HG02840 (cell line): ENCODE measurements around the gene OCSTAMP.

Experiments
- ATAC-seq: cut with Tn5 transposase; IDR thresholded peaks from one replicate; pipeline ENCODE4 v1.9.1; 2021; ENCODE audit warnings: mild to moderate bottlenecking, moderate library complexity, moderate number of reproducible peaks; ENCODE audit not compliant: unreplicated experiment, low FRiP score

OCSTAMP gene

DNA sequence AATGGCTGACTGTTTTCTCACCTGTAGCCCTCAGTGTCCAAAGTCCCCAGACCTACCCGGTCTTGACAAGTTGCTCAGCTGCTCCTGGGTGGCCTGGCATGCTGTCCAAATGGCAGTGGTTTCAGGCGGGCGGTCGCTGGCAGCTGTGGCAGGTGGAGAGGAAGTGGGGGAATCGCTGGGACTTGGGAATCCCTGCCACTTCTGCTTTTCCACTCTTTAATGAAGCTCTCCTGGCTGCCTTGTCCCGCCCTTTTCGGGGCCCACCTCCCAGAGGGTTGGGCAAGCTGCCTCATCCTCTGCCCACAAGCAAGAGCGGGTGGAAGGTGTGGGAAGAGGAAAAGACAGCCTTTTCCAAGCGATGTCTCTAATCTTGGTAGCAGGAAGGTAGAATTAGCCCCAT lies at the start of gene OCSTAMP:
OCSTAMP (minus strand) TSS at position 194 of the 400 bp plus-strand sequence; CDS start at position 100, 94 bp downstream.
- ATAC-seq, result no peak

DNA sequence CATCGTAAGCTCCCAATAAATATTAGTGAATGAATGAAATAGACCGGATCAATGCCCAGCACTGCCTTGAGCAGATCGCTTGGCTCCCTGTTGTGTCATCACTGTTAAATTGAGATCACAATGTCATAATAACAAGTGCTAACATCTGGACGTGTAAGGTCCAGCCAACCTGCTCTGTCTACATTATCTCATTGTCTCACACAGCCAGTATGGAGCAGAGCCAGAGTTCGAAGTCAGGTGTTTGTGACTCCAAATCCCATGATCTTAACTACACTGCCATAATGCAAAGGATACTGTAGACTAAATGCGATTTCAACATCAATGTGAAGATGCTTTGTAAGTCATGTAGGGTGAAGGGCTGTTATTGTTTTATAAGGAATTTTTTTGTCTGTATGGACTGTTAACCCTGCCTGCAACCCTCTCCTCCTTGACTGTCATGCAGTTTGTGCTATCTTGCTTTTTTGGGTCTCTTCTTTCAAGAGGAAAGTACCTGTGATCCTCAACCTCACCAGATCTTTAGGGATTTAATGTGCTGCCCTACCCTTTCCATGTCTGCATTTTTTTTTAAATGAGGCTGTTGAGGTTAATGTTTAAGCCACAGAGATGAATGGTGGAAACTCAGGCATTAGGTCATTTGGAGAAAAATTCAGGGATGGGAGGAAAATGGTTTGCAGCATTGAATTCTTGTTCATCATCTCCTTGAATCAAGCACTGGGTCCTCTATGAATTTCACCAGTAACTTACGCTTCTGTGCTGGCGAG lies 49.0 kb upstream of the OCSTAMP start:
- ATAC-seq, result no peak

GRCh38 chr20:46595933-46596332 lies 45.5 kb upstream of the OCSTAMP start:
- ATAC-seq, result no peak

DNA sequence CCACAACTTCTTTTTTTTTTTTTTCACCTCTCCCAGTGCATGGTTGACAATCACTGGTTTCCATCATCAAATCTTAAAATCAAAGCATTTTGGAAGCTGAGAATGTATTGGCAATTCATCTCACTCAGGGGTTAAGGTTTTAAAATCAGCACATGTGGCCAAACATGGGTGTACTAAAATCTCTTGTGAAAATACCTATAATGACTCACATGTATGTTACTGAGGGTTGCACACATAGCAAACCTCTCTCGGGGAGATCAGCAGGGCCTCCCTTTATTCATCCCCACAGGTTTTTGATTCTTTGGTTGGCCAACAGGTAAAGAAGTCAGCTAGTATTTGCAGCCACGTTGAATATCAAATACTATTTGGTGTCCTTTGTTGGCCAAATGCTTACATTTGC lies 44.3 kb upstream of the OCSTAMP start:
- ATAC-seq, result no peak

DNA sequence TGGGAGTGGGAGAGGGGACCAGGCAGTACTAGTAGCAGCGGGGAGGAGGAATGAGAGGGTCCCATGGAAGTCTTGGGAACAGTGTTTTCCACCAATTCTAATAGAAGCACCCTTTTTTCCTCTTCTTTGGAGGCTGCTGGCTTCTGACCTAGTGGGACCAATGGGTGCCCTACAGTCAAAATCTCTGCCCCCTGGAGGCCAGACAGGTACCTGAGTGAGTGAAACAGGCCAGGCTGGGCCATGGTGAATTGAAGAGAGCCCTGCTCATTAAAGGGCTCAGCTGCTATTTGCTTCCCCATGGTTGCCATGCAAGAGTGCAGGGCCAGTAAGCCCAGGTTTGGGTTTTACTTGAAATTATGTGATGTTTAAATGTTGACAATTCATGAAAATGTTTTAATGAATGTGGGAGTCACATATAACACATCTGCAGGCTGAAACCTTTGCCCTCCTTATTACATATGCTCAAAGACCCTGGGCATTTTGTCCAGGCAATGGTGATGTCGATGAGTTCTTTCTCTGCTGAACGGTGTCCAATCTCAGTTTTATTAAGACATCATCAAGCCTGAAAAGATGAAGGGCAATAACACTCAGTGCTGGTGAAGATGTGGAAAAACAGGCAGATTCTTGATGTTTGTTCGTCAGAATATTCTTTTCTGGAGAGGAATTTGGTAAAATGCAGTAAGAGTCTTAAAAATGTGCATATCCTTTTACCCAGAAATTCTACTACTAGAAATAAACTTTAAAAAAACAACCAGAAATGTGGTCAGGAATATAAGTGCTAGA lies 42.3 kb upstream of the OCSTAMP start:
- ATAC-seq, result no peak

GRCh38 chr20:46590443-46590842 lies 40.0 kb upstream of the OCSTAMP start:
- ATAC-seq, result no peak

DNA sequence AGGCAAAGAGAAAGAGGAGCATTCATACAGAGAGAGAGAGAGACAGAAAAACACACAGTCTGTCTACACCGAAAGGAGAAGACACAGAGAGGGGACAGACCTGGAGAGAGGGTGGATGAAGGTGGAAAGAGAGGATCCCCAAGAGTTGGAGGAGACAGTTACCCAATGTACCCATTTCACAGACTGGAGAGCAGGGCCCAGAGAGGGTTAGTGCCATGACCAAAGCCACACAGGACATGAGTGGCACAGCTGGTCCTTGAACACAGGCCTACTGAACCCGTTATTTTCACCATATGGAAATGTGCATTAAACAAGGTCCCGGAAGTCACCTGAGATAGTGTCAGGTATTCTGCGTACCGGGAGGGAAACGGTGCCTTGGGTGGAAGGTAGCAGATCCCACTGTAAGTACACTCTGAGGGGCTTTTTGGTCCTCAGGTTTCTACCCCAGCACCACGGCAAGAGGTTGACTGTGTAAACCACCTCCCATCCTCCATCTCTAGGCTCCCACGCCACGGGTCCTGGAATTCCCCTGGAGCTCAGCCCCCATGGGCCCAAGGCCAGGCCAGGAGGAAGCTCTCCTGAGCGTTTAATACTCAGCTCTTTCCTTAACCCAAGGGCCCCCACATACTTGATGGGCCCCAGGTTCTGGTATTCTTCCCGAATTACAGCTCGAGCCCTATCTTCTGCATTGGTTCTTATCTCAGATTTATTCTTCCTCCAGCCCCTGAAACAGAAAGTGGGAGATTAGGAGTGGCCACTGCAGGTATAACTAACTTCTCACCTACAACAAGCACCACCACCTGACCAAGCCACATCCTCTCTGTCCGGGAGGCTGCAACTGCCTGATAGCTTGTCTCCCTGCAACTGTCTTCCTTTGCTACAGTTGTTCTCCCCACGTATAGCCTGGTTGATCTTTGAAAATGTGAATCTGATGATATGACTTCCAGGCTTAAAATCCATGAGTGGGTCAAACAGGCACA lies 38.4 kb upstream of the OCSTAMP start:
- no peak for ATAC-seq

DNA sequence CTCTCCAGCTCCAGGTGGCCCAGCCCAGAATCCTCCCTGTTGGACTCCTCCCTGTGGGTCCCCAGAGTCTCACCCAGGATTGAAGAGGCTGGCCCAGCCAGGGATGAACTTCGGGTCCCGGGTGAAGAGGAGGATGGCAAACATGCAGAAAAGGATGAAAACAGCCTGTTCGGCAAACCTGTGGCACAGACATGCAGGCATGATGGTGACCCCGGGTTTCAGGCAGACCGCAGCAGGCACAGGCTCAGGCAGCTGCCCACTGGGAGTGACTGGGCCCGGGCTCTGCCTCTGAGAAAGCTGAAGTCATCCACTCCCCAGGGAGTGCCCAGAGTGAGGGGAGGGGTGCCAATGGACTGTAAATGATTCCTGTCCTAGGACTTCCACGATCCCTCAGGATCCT lies 37.5 kb upstream of the OCSTAMP start:
- ATAC-seq, result no peak

GRCh38 chr20:46586724-46587123 lies 36.3 kb upstream of the OCSTAMP start:
- ATAC-seq, result no peak

DNA sequence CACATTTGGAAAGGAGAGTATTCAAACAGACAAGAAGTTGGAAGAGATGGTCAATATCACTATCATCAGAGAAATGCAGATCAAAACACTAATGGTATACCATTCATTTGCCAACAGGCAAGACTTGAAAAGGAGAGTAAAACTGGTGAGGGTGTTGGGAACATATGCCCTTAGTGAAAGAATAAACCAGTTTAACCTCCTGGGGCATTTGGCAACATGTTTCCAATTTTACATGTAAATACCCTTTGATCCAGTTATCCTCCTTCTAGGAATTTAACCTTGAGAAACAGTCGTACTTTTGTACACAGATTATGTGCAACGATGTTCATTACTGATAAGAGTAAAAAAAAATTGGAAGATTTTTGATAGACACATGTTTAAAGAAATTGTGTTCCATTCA lies 34.1 kb upstream of the OCSTAMP start:
- ATAC-seq, result no peak

DNA sequence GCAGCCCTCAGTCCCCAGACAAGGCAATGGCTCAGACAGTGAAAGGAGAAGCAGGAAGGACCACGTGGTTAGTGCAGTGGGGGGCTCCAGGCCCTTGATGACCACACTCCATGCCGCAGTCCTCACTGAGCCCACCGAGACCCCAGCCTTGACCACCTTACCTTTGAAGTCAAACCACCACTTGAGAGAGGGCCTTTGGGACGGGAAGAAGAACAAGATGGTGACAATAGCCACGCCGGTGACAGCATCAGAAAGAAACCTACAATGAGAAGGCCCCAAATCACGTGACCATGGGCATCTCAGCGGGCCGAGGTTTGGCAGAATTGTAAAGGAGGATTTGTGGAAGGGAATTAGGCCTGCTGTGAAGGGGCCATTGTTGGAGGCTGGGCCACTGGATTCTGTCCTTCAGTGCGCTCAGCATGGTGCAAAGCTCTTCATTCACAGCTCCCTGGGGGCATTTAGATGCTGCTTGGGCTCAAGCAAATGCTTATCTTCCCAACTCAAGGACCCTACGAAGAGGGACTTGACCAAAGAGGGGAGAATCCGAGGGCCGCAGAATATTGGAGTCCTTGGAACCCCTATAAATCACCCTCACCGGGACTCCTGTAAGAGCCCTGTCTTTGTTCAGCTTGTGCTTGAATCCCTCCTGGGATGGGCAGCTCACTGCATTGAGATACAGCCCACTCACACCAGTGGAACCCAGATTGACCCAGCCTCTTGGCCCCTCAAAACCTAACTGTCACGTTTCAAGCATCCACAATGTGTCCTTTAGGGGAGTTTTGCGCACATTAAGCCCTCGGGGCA lies 33.2 kb upstream of the OCSTAMP start:
- no peak for ATAC-seq

GRCh38 chr20:46582648-46583047 lies 32.2 kb upstream of the OCSTAMP start:
- no peak for ATAC-seq

- ATAC-seq, result no peak
Measured at GRCh38 chr20:46581391-46581790, 30.9 kb upstream of the OCSTAMP start.

DNA sequence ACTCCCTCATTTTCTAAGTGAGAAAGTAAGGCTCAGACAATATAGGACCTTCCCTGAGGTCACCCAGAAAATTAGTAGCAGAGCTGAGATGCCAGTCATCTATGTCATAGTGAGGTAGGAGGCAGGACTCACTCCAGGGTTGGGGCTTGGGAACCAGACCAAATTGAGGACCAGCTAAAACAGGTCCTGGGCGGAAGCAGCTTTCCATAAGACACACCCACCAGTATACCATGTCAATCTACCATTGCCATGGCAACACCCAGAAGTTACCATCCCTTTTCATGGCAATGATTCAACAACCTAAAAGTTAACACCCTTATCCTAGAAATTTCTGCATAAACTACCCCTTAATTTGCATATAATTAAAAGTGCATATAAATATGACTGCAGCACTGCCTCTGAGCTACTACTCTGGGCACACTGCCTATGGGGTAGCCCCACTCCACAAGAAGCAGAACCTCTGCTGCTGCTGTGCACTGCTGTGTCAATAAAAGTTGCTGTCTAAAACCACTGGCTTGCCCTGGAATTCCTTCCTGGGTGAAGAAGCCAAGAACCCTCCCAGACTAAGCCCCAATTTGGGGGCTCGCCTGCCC lies 30.3 kb upstream of the OCSTAMP start:
- no peak for ATAC-seq

DNA sequence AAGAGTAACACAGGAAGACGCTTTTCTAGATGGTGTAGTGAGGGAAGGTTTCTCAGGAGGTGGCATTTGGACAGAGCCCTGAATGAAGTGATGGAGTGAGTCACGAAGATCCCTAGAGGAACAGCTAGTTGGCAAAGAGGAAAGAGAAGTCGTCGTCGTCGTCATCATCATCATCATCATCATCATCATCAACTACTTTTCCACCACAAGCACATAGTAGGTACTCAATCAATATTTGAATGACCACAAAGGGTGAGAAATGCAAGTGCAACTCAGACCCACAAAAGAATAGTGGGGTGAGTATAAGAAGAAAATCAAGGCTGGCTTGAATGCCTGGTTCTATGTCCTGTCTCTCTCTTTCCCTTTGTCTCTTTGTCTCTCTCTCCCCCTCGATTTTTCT lies 28.3 kb upstream of the OCSTAMP start:
- ATAC-seq, result no peak

GRCh38 chr20:46576774-46577395 lies 26.4 kb upstream of the OCSTAMP start:
- ATAC-seq, result no peak

GRCh38 chr20:46575937-46576461 lies 25.5 kb upstream of the OCSTAMP start:
- no peak for ATAC-seq

DNA sequence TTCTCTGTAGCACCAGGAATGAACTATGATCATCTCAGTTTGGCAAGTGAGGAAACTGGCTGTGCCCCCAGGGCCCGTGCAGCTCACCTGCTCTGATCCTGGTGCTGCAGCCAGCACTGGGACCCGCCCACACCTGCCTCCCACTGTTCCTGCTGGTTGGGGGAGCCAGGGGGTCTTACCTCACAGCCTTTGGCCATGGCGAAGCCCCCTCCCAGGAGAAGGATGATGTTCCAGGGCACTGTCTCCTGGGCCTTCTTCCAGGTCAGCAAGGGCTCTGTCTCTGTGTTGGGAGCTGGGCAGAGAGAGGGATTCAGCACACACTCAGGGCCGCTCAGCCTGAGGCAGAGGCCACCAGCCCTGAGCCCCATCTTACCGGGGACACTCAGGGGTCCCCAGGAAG lies 24.9 kb upstream of the OCSTAMP start:
- no peak for ATAC-seq
